Embryonic facial prominence (tissue), 1 donor: ENCODE measurements around the gene NAALADL2.
A peak's percentile ranks its signal among the peaks of the same experiment; 100 is the strongest.
"Not testable (repeated sequence)": the region's sequence is repeated elsewhere in the genome, so short reads cannot be mapped to it uniquely, and the experiment has no call there.

Experiments used
- DNase-seq: peaks from one replicate; pipeline ENCODE4 v3.0.0-alpha.2; 2016; ENCODE audit errors: extremely low spot score

Gene NAALADL2

GRCh38 chr3:175421902-175422301, 562.8 kb downstream of the NAALADL2 start:
- DNase-seq: no peak

DNA sequence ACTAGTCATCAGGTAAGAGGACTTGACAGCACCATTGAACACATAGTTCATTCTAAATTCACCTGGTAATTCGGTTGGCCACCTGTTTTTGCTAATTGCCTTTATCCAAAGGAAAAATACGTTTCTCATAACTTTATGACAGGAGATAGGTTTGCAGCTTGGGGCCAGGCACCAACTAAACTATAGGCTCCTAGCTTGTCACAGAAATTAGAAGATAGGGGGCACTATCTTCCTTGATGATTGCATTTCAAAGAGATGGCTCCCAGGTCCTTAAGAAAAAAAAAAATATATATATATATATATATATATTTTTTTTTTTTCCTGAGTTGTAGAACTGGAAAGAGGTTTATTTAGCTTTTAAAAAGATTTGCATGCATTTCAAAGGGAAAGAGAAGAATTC, 563.6 kb downstream of the NAALADL2 start:
- DNase-seq: no peak

DNA sequence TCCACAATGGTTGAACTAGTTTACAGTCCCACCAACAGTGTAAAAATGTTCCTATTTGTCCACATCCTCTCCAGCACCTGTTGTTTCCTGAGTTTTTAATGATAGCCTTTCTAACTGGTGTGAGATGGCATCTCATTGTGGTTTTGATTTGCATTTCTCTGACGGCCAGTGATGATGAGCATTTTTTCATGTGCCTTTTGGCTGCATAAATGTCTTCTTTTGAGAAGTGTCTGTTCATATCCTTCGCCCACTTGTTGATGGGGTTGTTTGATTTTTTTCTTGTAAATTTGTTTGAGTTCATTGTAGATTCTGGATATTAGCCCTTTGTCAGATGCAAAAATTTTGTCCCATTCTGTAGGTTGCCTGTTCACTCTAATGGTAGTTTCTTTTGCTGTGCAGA, 564.7 kb downstream of the NAALADL2 start:
- not testable (repeated sequence) for DNase-seq

- no peak for DNase-seq
Observed at GRCh38 chr3:175426805-175427204, 567.7 kb downstream of the NAALADL2 start.

DNA sequence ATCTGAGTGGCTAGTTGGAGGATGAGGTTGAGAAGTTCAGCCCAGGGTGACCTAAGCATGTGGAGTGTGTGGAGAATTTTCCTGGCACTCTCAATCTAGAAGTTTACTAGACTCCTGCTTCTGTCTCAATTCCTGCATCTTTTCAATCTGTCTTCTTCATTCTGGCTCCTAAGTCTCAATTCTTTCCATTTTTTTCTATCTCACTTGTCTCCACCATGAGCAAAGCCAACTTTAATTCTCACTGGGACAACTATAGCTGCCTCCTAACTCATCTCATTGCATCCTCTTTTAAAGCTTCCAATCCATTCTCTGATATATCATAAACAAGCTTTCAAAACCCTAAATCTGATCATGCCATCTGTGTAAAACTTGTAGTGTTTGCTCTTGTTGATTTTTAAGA, 569.3 kb downstream of the NAALADL2 start:
- DNase-seq: no peak

DNA sequence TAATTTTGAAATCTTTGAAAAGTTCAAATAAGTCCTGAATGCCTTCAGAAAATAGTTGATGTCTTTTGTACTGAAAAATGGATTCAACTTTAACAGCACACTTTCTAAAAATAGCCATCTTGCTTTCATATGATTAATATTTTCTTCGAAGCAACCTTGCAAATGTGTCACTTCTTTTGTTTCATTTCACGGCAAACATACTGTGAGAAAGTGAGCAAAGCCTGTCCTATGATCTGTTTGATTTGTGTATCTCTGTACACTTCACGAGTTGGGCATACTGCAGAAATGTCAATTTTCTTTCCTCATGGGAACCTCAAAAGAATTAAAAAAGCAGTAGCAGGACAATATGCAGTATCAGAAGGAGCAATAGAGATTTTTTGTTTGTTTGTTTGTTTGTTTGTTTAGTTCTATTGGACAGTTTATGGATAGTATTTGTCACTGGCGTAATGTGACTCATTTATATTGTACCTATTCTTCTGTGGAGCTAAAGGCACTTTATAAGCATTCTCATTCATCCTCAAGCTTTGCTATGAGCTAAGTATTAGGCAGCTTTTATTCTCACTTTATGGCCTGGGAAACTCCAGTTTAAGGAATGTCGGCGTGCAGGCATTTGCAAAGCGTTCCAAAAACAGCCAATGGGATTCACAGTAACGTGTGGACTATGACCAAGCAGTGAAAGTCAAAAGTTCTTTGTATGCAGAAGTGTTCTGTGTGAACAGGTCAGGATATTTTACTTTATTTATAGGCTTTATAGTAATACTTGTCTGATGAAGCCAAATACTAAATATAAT, 572.0 kb downstream of the NAALADL2 start:
- no peak for DNase-seq

DNA sequence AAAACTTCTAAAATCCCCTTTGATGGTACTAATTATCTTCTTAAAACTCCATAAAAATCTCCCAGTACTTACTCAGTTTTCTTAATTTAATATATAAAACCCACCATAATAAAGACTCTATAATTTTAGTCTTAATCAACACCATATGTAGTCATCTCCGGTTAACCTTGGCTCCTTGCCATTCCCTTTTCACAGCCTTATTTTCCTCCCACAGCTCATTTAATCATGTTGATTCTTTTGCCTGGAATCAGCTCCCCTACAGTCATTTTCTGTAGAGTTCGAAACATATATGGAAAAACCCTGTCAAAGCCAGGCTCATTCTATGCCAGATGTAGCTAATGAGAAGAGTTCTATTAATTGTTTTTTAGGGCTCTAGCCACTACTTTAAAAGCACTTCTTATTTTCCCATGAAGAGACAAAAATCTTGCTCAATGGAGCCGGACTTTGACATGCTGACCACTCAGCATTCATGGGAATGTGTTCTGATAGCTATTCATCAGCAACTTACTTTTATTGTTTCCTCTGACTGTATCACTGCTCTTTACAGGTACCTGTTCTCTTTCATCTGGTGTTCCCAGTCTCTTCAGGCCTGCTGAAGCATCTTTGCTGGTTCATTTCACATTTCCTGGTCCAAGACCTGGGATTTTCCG, 573.4 kb downstream of the NAALADL2 start:
- DNase-seq: peak; percentile 55

DNA sequence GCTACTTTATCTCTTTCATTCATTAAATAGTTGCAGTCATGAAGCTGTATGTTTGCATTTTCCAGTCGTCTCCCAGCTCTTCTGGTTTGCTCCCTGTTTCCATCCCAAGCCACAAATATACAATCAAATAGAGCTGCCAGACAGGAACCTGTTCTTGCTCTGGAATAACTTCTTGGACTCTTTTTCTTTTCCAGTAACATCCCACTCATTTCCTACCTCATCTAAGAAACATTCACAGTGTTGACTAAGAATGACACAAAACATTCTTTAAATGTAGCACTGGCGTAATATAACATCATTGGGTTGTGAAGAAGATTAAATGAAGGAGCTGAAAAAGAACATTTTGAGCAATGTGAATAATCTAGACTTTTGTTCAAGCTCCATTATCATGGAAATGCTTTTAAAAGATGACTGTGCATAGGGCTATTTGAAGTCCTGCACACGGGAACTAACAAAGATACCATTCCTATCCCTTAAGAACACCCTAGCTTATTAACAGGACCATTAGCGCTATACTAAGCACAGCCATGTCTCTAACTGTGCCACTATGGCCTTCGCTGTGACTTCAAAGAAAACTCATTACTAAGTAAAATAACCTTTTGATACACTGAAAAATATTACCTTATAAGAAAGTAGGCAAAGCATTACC, 574.0 kb downstream of the NAALADL2 start:
- DNase-seq: no peak

DNA sequence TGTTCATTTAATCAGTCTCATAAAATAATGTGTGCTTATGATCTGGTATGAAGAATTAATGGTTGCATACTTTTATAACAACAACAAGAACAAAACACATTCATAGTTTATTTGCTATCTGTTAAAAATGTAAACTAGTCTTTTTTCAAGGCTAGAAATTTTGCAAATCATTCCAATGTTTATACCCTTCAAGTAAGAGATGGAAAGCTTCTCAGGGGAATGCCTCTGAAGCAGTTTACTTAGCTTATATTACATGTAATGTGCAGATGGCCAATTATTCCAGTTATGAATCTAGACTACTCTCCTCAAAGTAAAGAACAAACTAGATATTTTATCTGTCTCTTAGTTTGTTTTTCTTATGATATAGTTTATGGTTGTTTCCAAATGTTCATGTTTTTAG, 575.4 kb downstream of the NAALADL2 start:
- DNase-seq: no peak

- no peak for DNase-seq
Observed at GRCh38 chr3:175443682-175444081, 584.5 kb downstream of the NAALADL2 start.

DNA sequence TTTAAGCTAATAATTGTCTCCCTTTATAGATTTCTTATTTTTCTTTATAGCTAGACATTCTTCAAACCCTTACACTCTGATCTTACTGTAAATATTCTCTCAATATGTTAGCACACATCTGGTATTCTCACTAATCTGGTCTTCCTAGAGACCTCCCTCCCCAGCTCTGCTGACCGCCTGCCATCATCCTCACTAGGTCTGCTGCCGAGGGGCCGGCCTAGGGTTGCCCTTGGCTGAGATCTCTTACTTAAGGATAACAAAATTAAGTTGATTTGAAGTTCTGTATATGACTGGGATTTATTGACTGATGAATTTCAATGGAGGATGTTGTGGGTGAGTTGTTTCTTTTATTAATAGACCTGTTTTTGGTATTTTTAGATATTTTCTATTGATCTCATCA, 586.6 kb downstream of the NAALADL2 start:
- DNase-seq: no peak

- DNase-seq: no peak
Observed at GRCh38 chr3:175447521-175447920, 588.4 kb downstream of the NAALADL2 start.

GRCh38 chr3:175453361-175453760, 594.2 kb downstream of the NAALADL2 start:
- no peak for DNase-seq

- no peak for DNase-seq
Observed at GRCh38 chr3:175456466-175456865, 597.3 kb downstream of the NAALADL2 start.

GRCh38 chr3:175457301-175457700, 598.2 kb downstream of the NAALADL2 start:
- no peak for DNase-seq

GRCh38 chr3:175460849-175461399, 601.8 kb downstream of the NAALADL2 start:
- not testable (repeated sequence) for DNase-seq

DNA sequence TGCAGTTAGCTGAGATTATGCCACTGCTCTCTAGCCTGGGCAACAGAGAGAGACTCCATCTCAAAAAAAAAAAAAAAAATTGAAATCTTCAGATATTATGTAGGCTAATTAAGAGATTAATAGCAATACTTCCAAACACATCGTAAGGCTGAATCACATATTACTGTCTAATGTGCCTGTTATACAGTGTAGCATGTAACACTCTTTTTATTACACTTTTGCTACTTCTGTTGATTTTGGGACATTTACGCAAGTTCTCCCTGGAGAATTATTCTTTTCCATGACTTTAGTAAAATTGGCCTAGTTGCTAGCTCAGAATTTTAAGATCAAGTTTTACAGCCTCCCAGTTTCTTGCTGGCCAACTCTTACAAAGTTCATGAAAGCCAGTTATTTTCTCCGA, 605.2 kb downstream of the NAALADL2 start:
- DNase-seq: no peak

GRCh38 chr3:175469124-175469523, 610.0 kb downstream of the NAALADL2 start:
- DNase-seq: no peak

DNA sequence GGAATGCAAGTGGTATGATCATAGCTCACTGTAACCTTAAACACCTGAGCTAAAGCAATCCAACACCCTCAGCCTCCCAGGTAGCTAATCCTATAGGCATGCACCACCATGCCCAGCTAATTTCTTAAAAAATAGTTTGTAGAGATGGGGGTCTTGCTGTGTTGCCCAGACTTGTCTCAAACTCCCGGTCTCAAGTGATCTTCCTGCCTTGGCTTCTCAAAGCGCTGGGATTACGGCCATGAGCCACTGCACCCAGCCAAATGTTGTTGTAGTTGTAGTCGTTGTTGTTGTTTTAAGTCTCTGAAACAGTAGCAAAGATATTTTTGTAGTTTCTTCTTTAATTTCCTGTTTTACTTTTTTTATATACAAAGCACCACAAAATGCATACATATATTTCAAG, 616.6 kb downstream of the NAALADL2 start:
- DNase-seq: no peak

DNA sequence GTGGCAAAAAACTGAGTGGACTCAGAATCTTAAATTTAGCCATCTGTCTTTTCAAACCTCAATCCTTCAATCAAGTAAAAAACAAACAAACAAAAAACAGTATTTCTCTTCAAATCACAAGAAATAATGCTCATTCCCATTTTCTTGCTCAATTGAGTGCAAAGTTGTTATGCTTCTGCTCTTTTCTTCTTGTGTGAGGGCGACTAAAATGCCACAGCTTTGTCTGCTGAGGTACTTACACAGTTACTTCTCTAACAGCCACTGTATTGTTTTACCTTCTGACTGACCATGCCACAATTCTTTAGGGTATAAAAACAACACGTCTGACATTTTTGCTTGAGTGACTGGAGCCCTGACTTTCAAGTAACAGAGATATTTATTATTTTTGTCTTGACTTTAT, 617.4 kb downstream of the NAALADL2 start:
- DNase-seq: no peak

DNA sequence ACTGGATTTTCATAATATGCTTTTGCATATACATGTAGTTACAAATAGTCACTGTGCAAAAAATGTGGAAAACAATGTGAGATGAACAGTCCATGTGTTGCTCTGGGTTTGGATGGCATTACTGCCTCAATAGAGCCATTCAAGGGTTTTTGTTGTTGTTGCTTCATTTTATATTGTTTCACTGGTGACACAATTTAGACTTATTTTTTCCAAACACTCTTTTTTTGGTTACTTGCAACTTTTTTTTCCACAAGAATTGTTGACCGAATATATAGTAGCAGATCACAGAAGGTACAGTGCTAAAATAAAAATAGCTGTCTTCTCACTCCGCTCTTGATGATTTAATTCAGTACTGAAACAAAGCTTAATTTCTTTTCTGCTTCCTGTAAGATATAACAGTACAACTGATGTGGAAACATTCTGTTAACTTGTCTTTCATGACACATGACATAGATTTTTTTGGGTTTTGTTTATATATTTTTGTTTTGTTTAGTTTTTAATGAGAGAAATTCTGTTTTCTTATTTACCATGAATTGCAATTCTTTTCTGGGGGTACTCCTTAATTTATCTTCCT, 618.6 kb downstream of the NAALADL2 start:
- no peak for DNase-seq

- no peak for DNase-seq
Observed at GRCh38 chr3:175478301-175478700, 619.2 kb downstream of the NAALADL2 start.
